ENCODE data around the gene LMBRD1. TPM values are rescaled to one million over a fixed set of nuclear protein-coding genes. Genes with fewer than 3 reads are reported as not detected.

Gene LMBRD1
- total RNA-seq, 1 experiment from 2014 or later, result 17.0 TPM

- H3K18ac ChIP-seq (ENCODE audit: insufficient read length, low read depth, low read length), result no peak overlapping the region
- Mint-ChIP-seq H3K4me1 (peaks cover 29 to 31% of the 10 kb centered on the region in 2 experiments), H3K27me3 (ENCODE audit: low read depth) (no peaks in the 10 kb centered on the region), H3K27ac (no peak overlapping the region), H3K4me3 (no peak overlapping the region), H3K9me3 (no peaks in the 10 kb centered on the region; a peak in 1 of 5 replicates), H3K36me3 (ENCODE audit: insufficient read depth in 1 of 3, low read depth in 3 of 3) (peaks cover 0 to 9% (median 6%) of the 10 kb centered on the region in 3 experiments; a peak in 5 of 7 replicates)
- DNase-seq, result no peak
- H4K91ac ChIP-seq (ENCODE audit: insufficient read length, low read depth, low read length), result no peak overlapping the region
- no peak overlapping the region for H4K8ac ChIP-seq (replicated peaks; ENCODE audit: insufficient read length, low read depth, low read length)
- no peak overlapping the region for H3K27ac ChIP-seq (ENCODE audit: insufficient read length, low read depth, low read length)
- H3K56ac ChIP-seq (ENCODE audit: insufficient read length, low read depth, low read length), result no peak overlapping the region
- no peaks in the 10 kb centered on the region; the same call in 1 of the 2 replicates for H3K79me2 ChIP-seq (ENCODE audit: insufficient read depth, low read length)
- H3K4me2 ChIP-seq (ENCODE audit: insufficient read depth, insufficient read length, low read length), result no peak overlapping the region
- H3K14ac ChIP-seq (ENCODE audit: insufficient read depth, low read length), result no peak overlapping the region
- H2BK5ac ChIP-seq (ENCODE audit: insufficient read length, low read length), result no peak overlapping the region
- no peak for TF ChIP-seq CTCF (conservative IDR thresholded peaks at IDR 0.05)
- H2BK15ac ChIP-seq (ENCODE audit: low read depth, low read length), result no peak overlapping the region
- no peak overlapping the region for H3K4ac ChIP-seq (ENCODE audit: low read depth, low read length)
- no peaks in the 10 kb centered on the region for H4K20me1 ChIP-seq (ENCODE audit: control insufficient read depth, insufficient read depth, insufficient read length)
- H3K23me2 ChIP-seq (ENCODE audit: insufficient read length, low read depth, low read length, poor library complexity, severe bottlenecking), result no peaks in the 10 kb centered on the region
- H2BK20ac ChIP-seq (ENCODE audit: low read depth, low read length, poor library complexity, severe bottlenecking), result no peak overlapping the region
- H3K23ac ChIP-seq (ENCODE audit: insufficient read length, low read depth, low read length), result no peak overlapping the region
- no peaks in the 10 kb centered on the region for H3K27me3 ChIP-seq (ENCODE audit: insufficient read depth, low read length)
- no peaks in the 10 kb centered on the region for H3K9me3 ChIP-seq (ENCODE audit: control insufficient read depth, low read depth, low read length)
- H3K4me1 ChIP-seq (ENCODE audit: insufficient read depth, low read length), result peaks cover 4% of the 10 kb centered on the region; the same call in 1 of the 2 replicates
- H2AFZ ChIP-seq (ENCODE audit: low read length), result no peak overlapping the region
- no peak overlapping the region for H3K9ac ChIP-seq (ENCODE audit: extremely low read depth, insufficient read length, low read length)
- peak overlapping the region; percentile 48 for H2BK120ac ChIP-seq (ENCODE audit: low read depth, low read length, poor library complexity, severe bottlenecking)
- H2BK12ac ChIP-seq (ENCODE audit: insufficient read length, low read depth, low read length), result no peak overlapping the region
- H3T11ph ChIP-seq (ENCODE audit: low read length), result no peak overlapping the region
- no peak overlapping the region for H2AK5ac ChIP-seq (ENCODE audit: insufficient read length, low read length)
- H3K79me1 ChIP-seq (ENCODE audit: insufficient read depth, low read depth, low read length, poor library complexity, severe bottlenecking), result no peaks in the 10 kb centered on the region
- H4K5ac ChIP-seq (ENCODE audit: insufficient read length, low read depth, low read length), result no peak overlapping the region
Measured at GRCh38 chr6:69792292-69792691, 4.5 kb downstream of the LMBRD1 start.

Data from H9 (cell line).